Suprapubic skin (tissue), 4 donors: ENCODE measurements around the gene OTX1. TPM values are rescaled to one million over a fixed set of nuclear protein-coding genes. Genes with fewer than 3 reads are reported as not detected.
A peak's percentile ranks its signal among the peaks of the same experiment; 100 is the strongest.

Experiments used
- DNase-seq, 2 donors: peaks; one replicate each; pipeline ENCODE4 v3.0.0-alpha.2; 2019; ENCODE audit warnings: low spot score in 2 of 2
- H3K27ac ChIP-seq: fragments of 200-600 bp; sonication (generic); one replicate; pipeline ENCODE4 v1.5.1; 2019
- H3K27me3 ChIP-seq: fragments of 200-600 bp; sonication (generic); one replicate; pipeline ENCODE4 v1.5.1; 2019
- H3K36me3 ChIP-seq: fragments of 200-600 bp; sonication (generic); one replicate; pipeline ENCODE4 v1.5.1; 2019
- H3K4me1 ChIP-seq: fragments of 200-600 bp; sonication (generic); one replicate; pipeline ENCODE4 v1.5.1; 2019
- H3K4me3 ChIP-seq: fragments of 200-600 bp; sonication (generic); one replicate; pipeline ENCODE4 v1.5.1; 2019; ENCODE audit warnings: mild to moderate bottlenecking
- H3K9me3 ChIP-seq: fragments of 200-600 bp; sonication (generic); one replicate; pipeline ENCODE4 v1.5.1; 2019
- EP300 ChIP-seq: sonication (generic); formaldehyde crosslinking; IDR thresholded peaks from one replicate; pipeline ENCODE4 v1.6.1; 2017; ENCODE audit warnings: antibody characterized with exemption
- POLR2A ChIP-seq, 2 donors: fragments of 450-650 bp; IDR thresholded peaks; one replicate each; pipeline ENCODE4 v1.6.1; 2017; ENCODE audit warnings: antibody characterized with exemption in 2 of 2, mild to moderate bottlenecking in 2 of 2, moderate library complexity in 2 of 2
- POLR2AphosphoS5 ChIP-seq, 3 donors: sonication (generic); formaldehyde crosslinking; IDR thresholded peaks; one replicate each; pipeline ENCODE4 v1.6.1; 2017; ENCODE audit warnings: antibody characterized with exemption in 3 of 3
- WGBS: methylation state at CpG from one replicate; pipeline ENCODE4 v1.1.5; 2018; 5-methylcytosine and 5-hydroxymethylcytosine counted together
- total RNA-seq, 4 donors: library from RNA; depleted of rRNA; stranded (reverse); fragments of >200 nt; gene quantifications; one replicate each; pipeline ENCODE4 v1.1.0, GENCODE V29; 2016
- TF ChIP-seq, protein P1 (sequence below), 2 donors: fragments of 200-600 bp in 1 of 2; fragments of 450-650 bp in 1 of 2; sonication (generic) in 1 of 2; IDR thresholded peaks; one replicate each; pipeline ENCODE4 v1.5.1; 2016 to 2019; ENCODE audit warnings: antibody characterized with exemption in 2 of 2, mild to moderate bottlenecking in 1 of 2, moderate library complexity in 1 of 2

OTX1 gene
- total RNA-seq, 4 donors from 2014 or later = 6.6 to 19.7 (median 10.9) TPM

DNA sequence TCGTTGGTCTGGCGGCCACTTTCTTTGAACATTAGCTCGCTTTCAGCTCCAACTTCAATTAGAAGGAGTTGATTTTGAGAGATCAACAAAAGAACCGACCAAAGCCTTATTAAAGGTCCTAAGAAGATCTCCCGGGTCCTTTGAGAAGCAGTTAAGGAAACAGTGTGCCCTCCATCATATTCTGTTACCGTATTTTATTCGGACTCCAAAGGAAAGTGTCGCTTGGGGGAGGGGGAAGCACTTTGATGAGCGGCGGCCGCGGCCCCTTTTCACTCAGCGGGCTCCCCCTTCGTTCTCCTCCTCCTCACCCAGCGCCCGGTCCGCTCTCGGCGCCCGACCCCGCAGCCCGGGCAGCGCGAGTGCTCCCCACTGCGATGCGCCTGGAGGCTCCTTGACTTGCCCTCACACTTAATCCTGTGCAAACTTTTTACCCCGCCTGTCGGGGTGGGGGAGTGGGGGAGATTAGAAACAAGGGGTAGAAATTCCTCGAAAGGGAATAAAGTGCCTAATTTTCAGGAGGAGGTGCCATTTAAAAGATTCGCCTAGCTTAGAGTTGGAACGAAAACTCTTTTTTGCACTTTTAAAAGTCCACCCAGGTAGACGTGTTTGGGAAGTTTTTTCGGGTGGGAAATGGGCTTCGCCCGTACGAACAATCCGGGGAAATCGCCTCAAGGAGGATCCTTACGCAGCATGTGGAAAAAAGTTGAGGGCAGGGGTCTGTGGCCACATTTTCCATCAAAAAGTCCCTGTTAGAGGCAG lies 1.2 kb upstream of the OTX1 start:
- no peak for DNase-seq
- H3K4me3 ChIP-seq = peak overlapping the region; percentile 71
- 3% methylated on average over 39 of the region's 39 CpGs for WGBS
- peak overlapping the region; percentile 91 for H3K27ac ChIP-seq
- peaks cover 13% of the 10 kb centered on the region for H3K36me3 ChIP-seq
- H3K27me3 ChIP-seq = peaks cover 77% of the 10 kb centered on the region
- H3K4me1 ChIP-seq = peaks cover 58% of the 10 kb centered on the region
- H3K9me3 ChIP-seq = no peaks in the 10 kb centered on the region
- TF ChIP-seq POLR2A (IDR thresholded peaks at IDR 0.05) = no peak
- no peak for TF ChIP-seq EP300
- TF ChIP-seq, protein P1, sequence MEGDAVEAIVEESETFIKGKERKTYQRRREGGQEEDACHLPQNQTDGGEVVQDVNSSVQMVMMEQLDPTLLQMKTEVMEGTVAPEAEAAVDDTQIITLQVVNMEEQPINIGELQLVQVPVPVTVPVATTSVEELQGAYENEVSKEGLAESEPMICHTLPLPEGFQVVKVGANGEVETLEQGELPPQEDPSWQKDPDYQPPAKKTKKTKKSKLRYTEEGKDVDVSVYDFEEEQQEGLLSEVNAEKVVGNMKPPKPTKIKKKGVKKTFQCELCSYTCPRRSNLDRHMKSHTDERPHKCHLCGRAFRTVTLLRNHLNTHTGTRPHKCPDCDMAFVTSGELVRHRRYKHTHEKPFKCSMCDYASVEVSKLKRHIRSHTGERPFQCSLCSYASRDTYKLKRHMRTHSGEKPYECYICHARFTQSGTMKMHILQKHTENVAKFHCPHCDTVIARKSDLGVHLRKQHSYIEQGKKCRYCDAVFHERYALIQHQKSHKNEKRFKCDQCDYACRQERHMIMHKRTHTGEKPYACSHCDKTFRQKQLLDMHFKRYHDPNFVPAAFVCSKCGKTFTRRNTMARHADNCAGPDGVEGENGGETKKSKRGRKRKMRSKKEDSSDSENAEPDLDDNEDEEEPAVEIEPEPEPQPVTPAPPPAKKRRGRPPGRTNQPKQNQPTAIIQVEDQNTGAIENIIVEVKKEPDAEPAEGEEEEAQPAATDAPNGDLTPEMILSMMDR (IDR thresholded peaks at IDR 0.05) = no peak
- TF ChIP-seq POLR2AphosphoS5 (IDR thresholded peaks at IDR 0.05) = no peak

DNA sequence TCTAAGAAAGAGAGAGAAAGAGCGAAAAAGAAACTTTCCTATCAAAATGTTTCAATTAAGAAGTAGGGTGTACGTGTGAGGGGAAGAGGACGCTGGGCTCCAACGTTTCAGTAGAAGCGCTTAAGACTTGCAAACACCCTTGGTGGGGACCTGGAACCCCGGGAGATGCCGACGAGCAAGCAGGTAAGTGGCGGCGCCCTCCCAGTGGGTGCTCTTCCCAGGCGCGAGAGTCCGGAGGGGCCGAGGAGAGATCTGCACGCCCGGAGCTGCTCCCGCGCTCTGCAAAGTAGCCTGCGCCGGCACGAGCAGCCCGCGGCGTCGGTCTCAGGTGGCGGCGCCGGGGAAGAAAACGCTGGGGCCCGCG lies 678 bp upstream of the OTX1 start:
- Histone ChIP-seq H3K36me3 (peaks cover 9% of the 10 kb centered on the region), H3K9me3 (no peaks in the 10 kb centered on the region), H3K4me1 (peaks cover 59% of the 10 kb centered on the region), H3K27ac (peak overlapping the region; percentile 91), H3K4me3 (peak overlapping the region; percentile 71), H3K27me3 (peaks cover 77% of the 10 kb centered on the region)
- 3% methylated on average over 19 of the region's 31 CpGs for WGBS
- DNase-seq = no peak
- TF ChIP-seq, protein P1 (IDR thresholded peaks at IDR 0.05) = no peak
- TF ChIP-seq POLR2A (IDR thresholded peaks at IDR 0.05) (no peak), EP300 (no peak), POLR2AphosphoS5 (IDR thresholded peaks at IDR 0.05) (no peak)

DNA sequence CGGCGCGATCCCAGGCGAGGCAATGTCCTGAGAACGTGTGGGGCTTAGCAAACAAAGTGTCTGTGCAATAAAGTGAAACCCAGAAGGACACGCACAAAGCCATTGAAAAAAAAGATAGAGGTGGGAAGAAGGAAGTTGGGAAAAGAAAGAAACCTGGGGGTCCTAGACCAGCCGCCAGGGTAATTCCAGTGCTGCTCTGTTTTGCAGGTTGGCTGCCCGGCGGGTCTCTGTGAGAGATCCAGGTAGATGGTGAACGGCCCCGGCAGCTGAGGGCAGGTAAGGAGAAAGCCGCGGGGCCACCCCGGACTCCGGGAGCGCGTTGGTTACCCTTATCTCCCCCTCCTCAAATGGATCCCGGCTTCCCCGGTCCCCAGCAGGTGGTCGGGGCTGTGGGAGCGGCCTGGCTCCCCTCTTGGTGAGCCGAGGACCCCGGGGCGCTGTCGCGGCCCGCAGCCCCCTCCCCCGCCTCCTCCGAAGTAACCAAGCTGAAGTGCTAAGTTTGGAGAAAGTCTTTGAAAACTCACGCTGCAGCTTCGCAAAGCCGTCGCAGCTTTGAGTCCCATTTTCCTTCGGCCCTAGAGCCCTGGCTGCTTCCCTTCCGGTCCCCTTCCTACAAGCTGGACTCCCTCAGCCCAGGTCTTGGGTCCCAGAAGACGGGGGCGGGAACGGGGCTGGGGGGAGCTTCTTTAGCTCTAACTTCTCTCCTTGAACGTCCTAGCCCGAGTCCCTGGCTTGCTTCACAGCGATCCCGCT lies 588 bp downstream of the OTX1 start:
- peaks cover 86% of the 10 kb centered on the region for H3K27me3 ChIP-seq
- H3K9me3 ChIP-seq = no peaks in the 10 kb centered on the region
- H3K27ac ChIP-seq = peak overlapping the region; percentile 91
- 6% methylated on average over 38 of the region's 42 CpGs for WGBS
- no peak for DNase-seq
- peaks cover 71% of the 10 kb centered on the region for H3K4me1 ChIP-seq
- TF ChIP-seq POLR2A (IDR thresholded peaks at IDR 0.05) = no peak
- TF ChIP-seq, protein P1 (IDR thresholded peaks at IDR 0.05) = no peak
- TF ChIP-seq POLR2AphosphoS5 (IDR thresholded peaks at IDR 0.05) = no peak
- no peak for TF ChIP-seq EP300
- H3K36me3 ChIP-seq = peaks cover 17% of the 10 kb centered on the region
- peak overlapping the region; percentile 71 for H3K4me3 ChIP-seq

DNA sequence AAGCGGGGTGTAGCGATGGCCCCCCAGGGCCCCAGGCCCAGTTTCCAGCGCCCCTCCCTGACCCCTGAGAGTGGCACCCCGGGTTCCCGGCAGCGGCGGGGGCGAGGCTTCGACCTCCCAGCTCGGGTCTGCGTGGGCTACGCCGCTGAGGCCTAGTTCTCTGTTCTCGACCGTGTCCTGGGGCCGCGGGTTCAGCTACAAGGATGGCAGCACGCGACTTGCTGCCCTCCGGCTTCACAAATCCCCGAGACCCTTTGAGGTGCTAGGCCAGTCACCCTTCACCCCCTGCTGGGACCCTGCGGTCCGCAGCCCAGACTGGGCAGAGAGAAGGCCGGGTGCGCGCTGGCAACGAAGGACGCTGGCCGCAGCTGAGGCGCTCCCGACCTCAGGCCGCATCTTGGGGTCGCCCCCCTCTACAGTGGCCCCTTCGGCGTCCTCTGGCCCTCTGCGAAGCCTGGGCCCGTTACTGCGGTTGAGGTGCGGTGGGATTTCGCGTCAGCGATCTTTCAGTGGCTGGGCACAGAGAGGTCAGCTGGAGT lies 1.2 kb downstream of the OTX1 start:
- TF ChIP-seq POLR2AphosphoS5 (IDR thresholded peaks at IDR 0.05) (no peak), EP300 (no peak), POLR2A (IDR thresholded peaks at IDR 0.05) (no peak)
- TF ChIP-seq, protein P1 (IDR thresholded peaks at IDR 0.05) = no peak
- H3K9me3 ChIP-seq = no peaks in the 10 kb centered on the region
- DNase-seq = no peak
- peak overlapping the region; percentile 91 for H3K27ac ChIP-seq
- H3K36me3 ChIP-seq = peaks cover 22% of the 10 kb centered on the region
- peaks cover 91% of the 10 kb centered on the region for H3K27me3 ChIP-seq
- peak overlapping the region; percentile 71 for H3K4me3 ChIP-seq
- peaks cover 74% of the 10 kb centered on the region for H3K4me1 ChIP-seq
- 79% methylated on average over 21 of the region's 42 CpGs for WGBS
